GM23338 (cell line): ENCODE measurements around the gene SNX8.

Experiments used
- CTCF ChIP-seq, 2 experiments: fragments of 200-600 bp in 1 of 2; sonication (generic) in 1 of 2; conservative IDR thresholded peaks; 2 replicates each; pipeline versions ENCODE4 v1.5.1 to v1.6.1; 2016 to 2017; ENCODE audit warnings: antibody characterized with exemption in 2 of 2, low read depth in 2 of 2, mild to moderate bottlenecking in 2 of 2, moderate library complexity in 1 of 2
- EZH2 ChIP-seq: fragments of 200-600 bp; sonication (generic); IDR thresholded peaks from one replicate; pipeline ENCODE4 v1.8.0; 2017; ENCODE audit warnings: antibody characterized with exemption, mild to moderate bottlenecking, low read depth; ENCODE audit not compliant: unreplicated experiment
- REST ChIP-seq: IDR thresholded peaks from one replicate; pipeline ENCODE4 v1.6.1; 2018; ENCODE audit warnings: antibody characterized with exemption; ENCODE audit not compliant: unreplicated experiment

GRCh38 chr7:2283074-2283473, 31.2 kb downstream of the SNX8 start:
- no peak for TF ChIP-seq CTCF (conservative IDR thresholded peaks at IDR 0.05; ENCODE audit: low read depth in 2 of 2)
- TF ChIP-seq REST: no peak
- no peak for TF ChIP-seq EZH2
